GM10248 (cell line): ENCODE data around the gene B3GNT9.

Experiments
- CTCF ChIA-PET: fragments of 300-600 bp; sonication (Branson Sonifier 250); formaldehyde crosslinking; extraction: SDS; loops from one replicate; lab custom pipeline; 2021; ENCODE audit warnings: antibody characterized with exemption; lab: Yijun Ruan, JAX
- POLR2A ChIA-PET: fragments of 350-650 bp; sonication (Branson Sonifier 250); formaldehyde crosslinking; extraction: SDS; loops from one replicate; lab custom pipeline; 2020; ENCODE audit warnings: antibody characterized with exemption; lab: Yijun Ruan, JAX
- DNase-seq: peaks from one replicate; pipeline ENCODE4 v3.0.0; 2012; ENCODE audit errors: extremely low spot score
- CTCF ChIP-seq: IDR thresholded peaks from 2 replicates; pipeline ENCODE4 v1.5.1; 2012; ENCODE audit warnings: mild to moderate bottlenecking, low read depth; ENCODE audit errors: extremely low read depth, missing control alignments, control extremely low read depth

Gene B3GNT9

GRCh38 chr16:67170949-67171649 is 20.3 kb upstream of the B3GNT9 start:
- CTCF ChIA-PET = interaction anchor here (0.7 to 5.8 kb wide), 13 partner anchors 11 to 217 kb away, joined by 3 to 34 read pairs (median 4); partner anchors contain the start of genes EXOC3L1, FBXL8, MATCAP1 and TRADD

GRCh38 chr16:67170168-67170948 is 19.6 kb upstream of the B3GNT9 start, which contains the start of gene NOL3:
NOL3 (plus strand) TSS chr16:67170538.
- TF ChIP-seq CTCF = no peak
- ChIA-PET CTCF (interaction anchor here (0.7 to 5.8 kb wide), 19 partner anchors 10 to 216 kb away, joined by 3 to 34 read pairs (median 4); partner anchors contain the start of genes B3GNT9, E2F4, EXOC3L1 and FBXL8), POLR2A (interaction anchor here (0.5 kb wide), 1 partner anchor 88 kb away, joined by 5 read pairs; no protein-coding TSS in a partner anchor)
- DNase-seq = peak; percentile 83

More at GRCh38 chr16:67170949-67171649, 20.3 kb upstream of the B3GNT9 start:
- POLR2A ChIA-PET = no interaction called here
- DNase-seq = no peak
- TF ChIP-seq CTCF = no peak

- peak; percentile 59 for TF ChIP-seq CTCF
- POLR2A ChIA-PET = no interaction called here
- no peak for DNase-seq
- CTCF ChIA-PET = interaction anchor here (0.9 to 5.8 kb wide), 16 partner anchors 9 to 204 kb away, joined by 3 to 34 read pairs (median 4); partner anchors contain the start of genes B3GNT9, E2F4, EXOC3L1 and FBXL8
Observed at GRCh38 chr16:67169642-67170167, 18.9 kb upstream of the B3GNT9 start.

GRCh38 chr16:67169011-67169451 is 18.2 kb upstream of the B3GNT9 start:
- ChIA-PET POLR2A (no interaction called here), CTCF (interaction anchor here (0.7 to 5.8 kb wide), 13 partner anchors 8 to 190 kb away, joined by 3 to 34 read pairs (median 8); partner anchors contain the start of genes B3GNT9, EXOC3L1, FBXL8 and MATCAP1)
- DNase-seq = no peak
- no peak for TF ChIP-seq CTCF

- no peak for DNase-seq
- ChIA-PET POLR2A (no interaction called here), CTCF (interaction anchor here (1.3 to 5.8 kb wide), 8 partner anchors 10 to 188 kb away, joined by 3 to 41 read pairs (median 18); partner anchors contain the start of genes B3GNT9 and EXOC3L1)
- no peak for TF ChIP-seq CTCF
Observed at GRCh38 chr16:67167588-67167987, 16.8 kb upstream of the B3GNT9 start.
